HG03457 (cell line): ENCODE results near the gene HBB.

Experiments used
- ATAC-seq: cut with Tn5 transposase; IDR thresholded peaks from one replicate; pipeline ENCODE4 v1.9.1; 2021; ENCODE audit warnings: moderate number of reproducible peaks; ENCODE audit not compliant: unreplicated experiment

HBB gene

GRCh38 chr11:5228124-5228523 lies 1.3 kb upstream of the HBB start:
- no peak for ATAC-seq

GRCh38 chr11:5227681-5228080 lies 810 bp upstream of the HBB start:
- no peak for ATAC-seq

GRCh38 chr11:5225480-5225871 lies 1.4 kb downstream of the HBB start:
- ATAC-seq = no peak

- no peak for ATAC-seq
Observed at GRCh38 chr11:5224538-5225479, 2.1 kb downstream of the HBB start.

- no peak for ATAC-seq
Observed at GRCh38 chr11:5223686-5224085, 3.2 kb downstream of the HBB start.

GRCh38 chr11:5223146-5223545 lies 3.7 kb downstream of the HBB start:
- no peak for ATAC-seq

GRCh38 chr11:5210376-5210885 lies 16.4 kb downstream of the HBB start:
- ATAC-seq = no peak

- peak; percentile 77 for ATAC-seq
Observed at GRCh38 chr11:5204787-5205186, 22.1 kb downstream of the HBB start.

- no peak for ATAC-seq
Observed at GRCh38 chr11:5203366-5203765, 23.5 kb downstream of the HBB start.

GRCh38 chr11:5200582-5200981 lies 26.3 kb downstream of the HBB start, which contains the start of gene OR51V1:
Gene OR51V1 (minus strand): TSS chr11:5200682. CDS start chr11:5200682, 0 bp downstream.
- ATAC-seq = no peak

- ATAC-seq = no peak
Observed at GRCh38 chr11:5198285-5198684, 28.6 kb downstream of the HBB start.

- no peak for ATAC-seq
Observed at GRCh38 chr11:5197536-5197935, 29.3 kb downstream of the HBB start.

GRCh38 chr11:5196731-5197130 lies 30.1 kb downstream of the HBB start:
- no peak for ATAC-seq

- ATAC-seq = no peak
Observed at GRCh38 chr11:5196067-5196466, 30.8 kb downstream of the HBB start.

GRCh38 chr11:5192738-5193137 lies 34.1 kb downstream of the HBB start:
- ATAC-seq = no peak

- ATAC-seq = no peak
Observed at GRCh38 chr11:5188201-5188600, 38.7 kb downstream of the HBB start.

- ATAC-seq = no peak
Observed at GRCh38 chr11:5178046-5178837, 48.6 kb downstream of the HBB start.
